VCaP (cell line): ENCODE results near the gene BHLHA15.

Experiments used
- H3K27ac ChIP-seq: fragments of 450-650 bp; 2 replicates; pipeline ENCODE4 v1.5.1; 2017
- TF ChIP-seq, protein P1 (sequence below): fragments of 450-650 bp; conservative IDR thresholded peaks from 2 replicates; pipeline ENCODE4 v1.5.1; 2017; ENCODE audit warnings: mild to moderate bottlenecking, moderate library complexity

BHLHA15 gene

DNA sequence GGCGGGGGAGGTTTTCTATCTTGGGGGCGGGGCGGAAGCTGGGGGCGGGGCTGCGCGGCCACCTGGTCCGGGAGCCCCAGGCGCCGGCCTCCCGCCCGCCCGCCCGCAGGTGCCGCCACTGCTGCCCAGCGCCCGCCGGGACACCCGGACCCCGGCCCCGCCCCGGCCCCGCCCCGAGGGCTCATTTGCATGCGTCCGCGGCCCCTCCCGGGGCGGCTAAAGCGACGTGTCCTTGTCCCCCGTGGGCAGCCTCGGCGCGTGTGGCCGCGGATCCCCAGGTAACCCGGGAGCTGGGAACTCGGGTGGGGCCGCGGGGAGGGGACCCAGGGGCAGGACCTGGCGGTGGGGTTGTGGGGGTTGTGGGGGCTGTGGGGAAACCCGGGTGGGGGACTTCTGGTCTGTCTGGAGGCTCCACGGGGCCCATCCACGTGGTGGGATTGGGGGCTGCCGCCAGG lies at the start of gene BHLHA15:
Gene BHLHA15, plus strand, starts transcription at position 219 of the 455 bp plus-strand sequence. CDS start 871 bp downstream, outside the sequence.
- H3K27ac ChIP-seq: peak within 1 kb of the TSS; percentile 28; the same call in 1 of the 2 replicates
- TF ChIP-seq, protein P1, sequence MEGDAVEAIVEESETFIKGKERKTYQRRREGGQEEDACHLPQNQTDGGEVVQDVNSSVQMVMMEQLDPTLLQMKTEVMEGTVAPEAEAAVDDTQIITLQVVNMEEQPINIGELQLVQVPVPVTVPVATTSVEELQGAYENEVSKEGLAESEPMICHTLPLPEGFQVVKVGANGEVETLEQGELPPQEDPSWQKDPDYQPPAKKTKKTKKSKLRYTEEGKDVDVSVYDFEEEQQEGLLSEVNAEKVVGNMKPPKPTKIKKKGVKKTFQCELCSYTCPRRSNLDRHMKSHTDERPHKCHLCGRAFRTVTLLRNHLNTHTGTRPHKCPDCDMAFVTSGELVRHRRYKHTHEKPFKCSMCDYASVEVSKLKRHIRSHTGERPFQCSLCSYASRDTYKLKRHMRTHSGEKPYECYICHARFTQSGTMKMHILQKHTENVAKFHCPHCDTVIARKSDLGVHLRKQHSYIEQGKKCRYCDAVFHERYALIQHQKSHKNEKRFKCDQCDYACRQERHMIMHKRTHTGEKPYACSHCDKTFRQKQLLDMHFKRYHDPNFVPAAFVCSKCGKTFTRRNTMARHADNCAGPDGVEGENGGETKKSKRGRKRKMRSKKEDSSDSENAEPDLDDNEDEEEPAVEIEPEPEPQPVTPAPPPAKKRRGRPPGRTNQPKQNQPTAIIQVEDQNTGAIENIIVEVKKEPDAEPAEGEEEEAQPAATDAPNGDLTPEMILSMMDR: no peak

DNA sequence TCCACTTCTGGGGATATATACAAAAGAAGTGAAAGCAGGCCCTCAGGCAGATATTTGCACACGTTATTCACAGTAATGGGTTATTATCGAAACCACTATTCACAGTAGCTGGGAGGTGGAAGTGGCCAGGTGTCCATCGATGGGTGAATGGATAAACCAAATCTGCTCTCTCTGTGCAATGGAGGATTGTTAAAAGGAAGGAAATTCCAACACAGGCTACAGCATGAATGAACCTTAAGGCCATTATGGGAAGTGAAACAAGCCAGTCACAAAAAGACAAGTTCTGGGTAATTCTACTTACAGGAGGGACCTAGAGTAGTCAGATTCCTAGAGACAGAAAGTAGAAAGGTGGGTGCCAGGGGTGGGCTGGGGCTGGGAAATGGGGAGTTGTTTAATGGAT lies 48.5 kb upstream of the BHLHA15 start:
- TF ChIP-seq, protein P1: no peak
- peak overlapping the region; percentile 90 for H3K27ac ChIP-seq

DNA sequence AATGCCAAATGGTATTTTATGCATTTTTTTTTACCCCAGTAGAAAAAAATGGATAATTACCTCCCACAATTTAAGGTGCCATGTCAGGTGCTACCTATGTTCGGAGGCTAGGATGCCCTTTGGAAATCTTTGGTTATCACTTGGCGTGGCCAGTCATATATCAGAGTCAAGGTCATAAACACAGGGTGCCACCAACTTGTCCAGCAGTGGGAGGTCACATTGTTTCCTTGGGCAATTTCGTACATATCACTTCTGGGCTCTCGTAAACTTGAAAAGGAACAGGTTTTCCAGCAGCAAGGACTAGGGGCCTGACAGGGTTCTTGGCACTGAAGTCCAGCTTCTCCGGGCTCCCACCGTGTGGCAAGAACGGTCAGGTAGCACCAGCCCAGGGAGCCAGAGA lies 48.0 kb upstream of the BHLHA15 start:
- peak overlapping the region; percentile 90 for H3K27ac ChIP-seq

DNA sequence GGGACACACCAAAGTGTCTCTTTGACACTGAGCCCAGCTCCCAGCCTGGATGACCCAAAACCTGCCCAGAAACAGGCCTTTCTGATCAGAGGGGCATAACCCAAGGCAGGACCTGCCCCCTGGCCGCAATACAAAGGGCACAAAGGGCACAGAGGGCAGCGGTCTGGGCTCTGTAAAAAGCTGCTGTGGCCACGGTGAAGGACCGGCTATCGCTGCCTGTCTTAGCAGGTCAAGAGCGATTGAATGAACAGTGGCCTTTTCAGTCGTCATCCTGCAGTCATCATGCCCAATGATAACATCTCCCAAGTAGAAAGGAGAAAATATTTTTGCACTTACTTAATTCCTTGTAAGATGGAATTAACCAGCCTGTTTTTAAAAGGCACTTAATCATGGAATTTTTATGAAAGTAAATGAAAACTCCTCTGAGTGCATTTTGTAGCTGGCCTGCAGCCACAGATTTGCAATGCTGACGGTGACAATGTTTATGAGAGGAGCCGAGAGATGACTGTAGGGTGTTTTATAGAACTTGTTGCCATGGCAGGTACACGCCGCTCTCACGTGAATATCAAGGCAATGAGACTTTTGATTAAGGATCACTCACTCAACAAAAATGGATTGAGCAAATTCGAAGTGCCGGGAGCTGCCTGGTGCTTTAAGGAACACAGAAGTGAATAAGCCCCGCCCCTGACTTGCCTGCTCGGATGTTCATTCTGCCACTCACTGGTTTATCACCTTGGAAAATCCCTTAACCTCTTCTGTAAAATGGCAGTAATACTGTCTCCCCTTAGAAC lies 47.3 kb upstream of the BHLHA15 start:
- peak overlapping the region; percentile 90 for H3K27ac ChIP-seq
- TF ChIP-seq, protein P1: no peak

More for the DNA sequence above, 48.0 kb upstream of the BHLHA15 start:
- TF ChIP-seq, protein P1: no peak

DNA sequence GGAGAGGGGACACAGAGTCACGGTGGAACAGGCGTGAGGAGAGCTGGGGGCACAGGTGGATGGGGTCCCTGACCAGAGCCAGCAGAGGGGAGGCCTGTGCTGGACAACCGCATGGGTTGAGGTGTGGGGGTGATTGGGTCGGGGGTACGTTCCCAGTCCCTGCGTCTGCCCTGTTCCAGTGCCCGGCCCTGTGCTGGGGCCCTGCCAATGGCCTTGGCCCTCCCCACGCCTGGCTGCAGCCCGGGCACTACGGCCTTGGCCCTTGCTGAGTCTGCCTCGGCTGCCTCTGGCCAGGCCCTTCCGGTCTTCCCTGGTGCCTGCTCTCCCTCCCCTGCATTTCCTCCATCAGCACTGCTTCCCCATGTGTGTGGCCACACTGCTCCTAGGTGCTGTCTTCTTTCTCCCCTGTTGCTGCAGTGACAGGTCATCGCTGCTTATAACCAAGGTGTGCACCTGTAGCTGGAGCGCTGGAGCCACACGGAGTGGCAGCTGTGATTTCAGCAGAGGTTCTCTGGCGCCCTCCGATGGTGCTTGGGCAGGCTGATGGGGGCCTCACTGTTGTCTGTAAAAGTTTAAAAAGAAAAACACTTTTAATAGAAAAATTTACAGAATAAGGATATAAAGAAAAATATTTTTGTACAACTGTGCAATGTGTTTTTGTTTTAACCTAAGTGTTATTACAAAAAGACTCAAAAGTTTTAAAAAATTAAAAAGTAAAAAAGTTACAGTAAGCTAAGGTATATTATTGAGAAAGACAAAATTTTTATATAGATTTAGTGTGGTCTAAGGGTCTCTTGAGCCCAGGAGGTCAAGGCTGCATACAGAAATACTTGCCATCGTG lies 45.2 kb upstream of the BHLHA15 start:
- peak overlapping the region; percentile 90 for H3K27ac ChIP-seq
- TF ChIP-seq, protein P1: peak; percentile 98

DNA sequence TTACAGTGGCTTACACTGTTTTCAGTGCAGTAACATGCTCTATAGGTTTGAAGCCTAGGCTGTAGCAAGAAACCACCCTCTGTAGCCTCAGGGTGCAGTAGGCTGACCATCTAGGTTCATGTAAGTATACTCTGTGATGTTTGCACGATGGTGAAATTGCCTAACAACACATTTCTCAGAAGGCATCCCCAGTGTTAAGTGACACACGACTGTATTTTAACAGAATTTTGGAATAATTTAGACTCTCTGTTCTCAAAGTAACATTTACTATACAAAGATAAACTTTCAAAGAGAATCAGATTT lies 44.6 kb upstream of the BHLHA15 start:
- H3K27ac ChIP-seq: no peak overlapping the region
- TF ChIP-seq, protein P1: no peak

DNA sequence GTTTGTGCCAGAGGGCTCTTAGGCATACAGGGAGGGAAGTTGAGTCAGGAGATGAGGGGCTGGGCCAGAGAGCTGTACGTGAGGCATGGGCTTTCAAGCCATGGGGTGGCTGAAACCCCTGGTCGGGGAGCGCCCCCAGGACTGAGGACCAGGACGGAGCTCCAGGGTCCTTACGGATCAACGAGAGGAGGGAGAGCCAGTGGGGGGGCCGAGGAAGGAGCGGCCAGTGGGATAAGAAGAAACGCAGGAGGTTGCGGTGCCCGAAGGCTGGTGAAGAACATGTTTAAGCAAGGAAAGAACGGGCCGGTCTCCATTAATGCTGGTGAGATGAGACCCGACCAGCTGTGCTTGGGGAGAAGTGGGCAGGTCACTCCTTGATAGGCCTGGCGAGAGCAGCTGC lies 43.6 kb upstream of the BHLHA15 start:
- H3K27ac ChIP-seq: no peak overlapping the region
- TF ChIP-seq, protein P1: no peak
